Measurements from ENCODE around the gene LRRC71.

Gene LRRC71

DNA sequence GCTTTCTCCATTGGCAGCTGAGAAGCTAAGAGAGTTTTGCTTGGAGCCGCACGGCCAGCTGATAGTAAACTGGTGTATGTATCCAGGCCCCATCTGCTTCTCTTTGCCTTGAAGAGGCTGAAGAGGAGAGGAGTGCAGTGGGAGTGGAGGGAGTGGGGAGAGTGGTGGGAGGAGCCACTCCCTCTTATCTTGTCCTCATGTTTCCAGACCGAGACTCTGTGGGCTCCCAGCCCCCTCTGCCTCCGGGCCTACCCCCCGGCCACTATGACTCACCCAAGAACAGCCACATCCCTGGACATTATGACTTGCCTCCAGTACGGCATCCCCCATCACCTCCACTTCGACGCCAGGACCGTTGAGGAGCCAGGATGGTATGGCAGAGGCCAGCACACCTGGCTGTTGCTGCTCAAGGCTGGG, 6.0 kb upstream of the LRRC71 start:
- TF ChIP-seq, protein P1, sequence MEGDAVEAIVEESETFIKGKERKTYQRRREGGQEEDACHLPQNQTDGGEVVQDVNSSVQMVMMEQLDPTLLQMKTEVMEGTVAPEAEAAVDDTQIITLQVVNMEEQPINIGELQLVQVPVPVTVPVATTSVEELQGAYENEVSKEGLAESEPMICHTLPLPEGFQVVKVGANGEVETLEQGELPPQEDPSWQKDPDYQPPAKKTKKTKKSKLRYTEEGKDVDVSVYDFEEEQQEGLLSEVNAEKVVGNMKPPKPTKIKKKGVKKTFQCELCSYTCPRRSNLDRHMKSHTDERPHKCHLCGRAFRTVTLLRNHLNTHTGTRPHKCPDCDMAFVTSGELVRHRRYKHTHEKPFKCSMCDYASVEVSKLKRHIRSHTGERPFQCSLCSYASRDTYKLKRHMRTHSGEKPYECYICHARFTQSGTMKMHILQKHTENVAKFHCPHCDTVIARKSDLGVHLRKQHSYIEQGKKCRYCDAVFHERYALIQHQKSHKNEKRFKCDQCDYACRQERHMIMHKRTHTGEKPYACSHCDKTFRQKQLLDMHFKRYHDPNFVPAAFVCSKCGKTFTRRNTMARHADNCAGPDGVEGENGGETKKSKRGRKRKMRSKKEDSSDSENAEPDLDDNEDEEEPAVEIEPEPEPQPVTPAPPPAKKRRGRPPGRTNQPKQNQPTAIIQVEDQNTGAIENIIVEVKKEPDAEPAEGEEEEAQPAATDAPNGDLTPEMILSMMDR (IDR thresholded peaks at IDR 0.05; ENCODE audit: low read depth, low read length): no peak
- DNase-seq: no peak
- H3K4me3 ChIP-seq (ENCODE audit: low read depth, low read length): no peak overlapping the region
- peaks cover 10% of the 10 kb centered on the region for H3K9me3 ChIP-seq (ENCODE audit: severe bottlenecking)
- H3K27me3 ChIP-seq (ENCODE audit: insufficient read depth, low read depth, severe bottlenecking): no peaks in the 10 kb centered on the region
- no peaks in the 10 kb centered on the region for H3K36me3 ChIP-seq
- no peak overlapping the region for H3K27ac ChIP-seq

DNA sequence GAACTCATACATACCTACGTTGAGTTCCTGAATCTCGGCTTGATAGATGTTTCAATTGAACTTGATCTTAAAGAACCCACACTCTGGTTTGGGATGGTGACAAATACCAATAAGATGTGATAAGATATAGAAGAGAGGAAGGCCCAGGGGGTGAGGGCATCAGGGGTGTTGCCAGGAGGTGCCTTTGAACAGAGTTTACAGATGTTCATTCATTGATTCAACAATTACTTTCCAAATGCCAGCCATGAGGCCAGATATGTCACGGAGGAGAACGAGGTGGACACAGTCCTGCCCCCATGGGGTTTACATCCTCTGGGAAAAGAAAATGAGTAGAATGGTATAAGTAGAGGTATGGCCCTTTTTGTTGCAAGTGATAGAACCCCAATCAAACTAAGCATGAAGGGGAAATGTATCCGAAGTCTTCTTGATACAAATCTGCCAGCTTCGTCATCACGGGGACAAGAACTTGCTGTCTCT, 659 bp downstream of the LRRC71 start:
- peaks cover 13% of the 10 kb centered on the region for H3K9me3 ChIP-seq (ENCODE audit: severe bottlenecking)
- H3K36me3 ChIP-seq: no peaks in the 10 kb centered on the region
- H3K27me3 ChIP-seq (ENCODE audit: insufficient read depth, low read depth, severe bottlenecking): no peaks in the 10 kb centered on the region
- H3K4me3 ChIP-seq (ENCODE audit: low read depth, low read length): no peak overlapping the region
- no peak for DNase-seq
- TF ChIP-seq, protein P1 (IDR thresholded peaks at IDR 0.05; ENCODE audit: low read depth, low read length): no peak
- H3K27ac ChIP-seq: no peak overlapping the region

DNA sequence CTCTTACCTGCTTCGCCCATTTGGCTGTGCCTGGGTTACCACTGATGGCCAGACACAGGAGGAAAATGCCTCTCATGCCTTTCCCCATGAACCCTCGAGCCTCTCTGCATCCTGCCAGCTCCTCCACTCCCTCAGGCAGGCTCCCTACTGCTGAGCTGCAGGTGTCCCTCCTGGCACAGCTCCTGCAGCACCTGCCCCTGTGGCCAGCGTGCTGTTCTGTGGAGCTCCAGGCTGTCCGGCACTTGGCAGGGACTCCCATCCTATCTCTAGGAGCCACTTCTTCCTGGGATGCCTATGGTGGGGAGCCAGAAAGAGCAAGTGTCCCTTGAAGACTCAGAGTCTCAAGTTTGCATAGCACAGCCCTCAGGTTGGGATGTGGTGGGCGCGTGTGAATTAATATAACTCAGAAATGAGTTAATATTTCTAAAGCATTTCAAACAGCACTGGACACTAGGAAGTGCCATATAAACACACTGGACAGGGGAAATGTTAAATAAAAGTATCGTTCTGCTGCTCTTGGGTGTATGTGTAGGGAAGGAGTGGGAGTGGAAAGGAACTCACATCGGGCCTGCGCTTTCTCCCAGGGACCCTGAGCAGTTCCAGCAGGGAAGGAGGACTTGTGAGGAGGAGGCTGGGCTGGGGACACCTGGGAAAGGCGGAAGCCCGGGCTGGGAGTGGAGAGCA, 2.7 kb downstream of the LRRC71 start:
- no peak for DNase-seq
- Histone ChIP-seq H3K9me3 (ENCODE audit: severe bottlenecking) (peaks cover 12% of the 10 kb centered on the region), H3K27ac (no peak overlapping the region), H3K4me3 (ENCODE audit: low read depth, low read length) (no peak overlapping the region), H3K36me3 (no peaks in the 10 kb centered on the region), H3K27me3 (ENCODE audit: insufficient read depth, low read depth, severe bottlenecking) (peaks cover 2% of the 10 kb centered on the region)
- TF ChIP-seq, protein P1 (IDR thresholded peaks at IDR 0.05; ENCODE audit: low read depth, low read length): no peak

DNA sequence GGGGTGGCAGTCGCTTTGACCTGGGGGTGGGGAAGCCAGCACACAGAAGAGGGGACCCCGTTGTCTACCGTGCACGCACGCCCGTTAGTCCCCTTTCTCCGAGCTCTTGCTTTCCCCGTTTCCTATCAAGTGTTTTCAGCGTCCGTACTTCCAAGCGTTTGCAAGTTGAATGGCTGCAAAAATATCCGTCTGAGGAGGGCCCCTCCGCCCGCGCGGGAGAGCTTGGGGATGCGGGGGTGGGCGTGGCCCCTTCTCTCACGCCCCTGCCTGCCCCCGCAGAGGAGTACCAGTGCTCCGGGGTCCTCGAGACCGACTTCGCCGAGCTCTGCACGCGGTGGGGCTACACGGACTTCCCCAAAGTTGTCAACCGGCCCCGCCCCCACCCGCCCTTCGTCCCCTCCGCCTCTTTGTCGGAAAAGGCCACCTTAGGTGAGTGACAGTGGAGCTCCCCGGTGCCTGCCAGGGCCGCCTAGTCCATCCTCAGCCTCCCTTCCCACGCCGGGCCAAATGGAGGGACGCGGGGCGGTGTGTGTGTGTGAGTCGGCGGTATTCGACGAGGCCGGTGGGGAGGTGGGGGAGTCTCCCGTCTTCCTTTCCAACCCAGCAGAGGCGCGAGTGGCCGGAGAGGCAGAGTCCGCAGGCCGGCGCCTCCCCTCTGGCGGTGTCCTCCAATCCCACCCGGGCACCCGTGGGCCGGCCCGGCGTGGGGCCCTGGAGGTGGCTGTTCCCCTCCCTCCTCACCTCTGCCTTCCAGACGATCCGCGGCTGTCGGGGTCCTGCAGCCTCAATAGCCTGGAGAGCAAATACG, 3.4 kb downstream of the LRRC71 start:
- H3K9me3 ChIP-seq (ENCODE audit: severe bottlenecking): peaks cover 7% of the 10 kb centered on the region
- no peaks in the 10 kb centered on the region for H3K36me3 ChIP-seq
- no peak for DNase-seq
- H3K4me3 ChIP-seq (ENCODE audit: low read depth, low read length): no peak overlapping the region
- H3K27me3 ChIP-seq (ENCODE audit: insufficient read depth, low read depth, severe bottlenecking): peaks cover 5% of the 10 kb centered on the region
- TF ChIP-seq, protein P1 (IDR thresholded peaks at IDR 0.05; ENCODE audit: low read depth, low read length): no peak
- H3K27ac ChIP-seq: no peak overlapping the region

DNA sequence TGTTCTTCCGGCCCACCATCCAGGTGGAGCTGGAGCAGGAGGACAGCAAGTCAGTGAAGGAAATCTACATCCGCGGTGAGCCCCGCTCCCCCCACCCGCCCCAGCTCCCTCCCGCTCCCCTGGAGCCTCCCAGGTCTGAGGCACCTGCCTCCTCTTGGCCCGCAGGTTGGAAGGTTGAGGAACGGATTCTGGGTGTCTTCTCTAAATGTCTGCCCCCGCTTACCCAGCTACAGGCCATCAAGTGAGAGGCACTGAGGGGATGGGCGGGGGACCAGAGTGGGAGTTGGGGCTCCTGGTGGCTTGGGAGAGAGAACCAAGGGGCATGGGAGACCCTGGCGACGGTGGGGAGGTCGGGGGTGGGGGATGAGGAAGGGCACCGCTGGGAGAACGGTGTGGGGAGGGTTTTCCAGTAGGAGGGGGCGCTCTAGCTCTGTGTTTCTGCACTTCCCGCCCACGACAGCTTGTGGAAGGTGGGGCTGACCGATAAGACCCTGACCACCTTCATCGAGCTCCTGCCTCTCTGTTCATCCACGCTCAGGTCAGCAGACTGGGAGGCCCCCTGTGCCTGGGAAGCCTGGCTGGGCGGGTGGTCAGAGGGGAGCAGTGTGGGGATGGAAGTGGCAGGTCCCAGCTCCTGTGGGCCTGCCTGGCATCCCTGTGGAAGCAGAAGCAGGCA, 4.2 kb downstream of the LRRC71 start:
- H3K4me3 ChIP-seq (ENCODE audit: low read depth, low read length): no peak overlapping the region
- no peaks in the 10 kb centered on the region for H3K36me3 ChIP-seq
- peaks cover 10% of the 10 kb centered on the region for H3K27me3 ChIP-seq (ENCODE audit: insufficient read depth, low read depth, severe bottlenecking)
- H3K9me3 ChIP-seq (ENCODE audit: severe bottlenecking): peaks cover 7% of the 10 kb centered on the region
- DNase-seq: no peak
- TF ChIP-seq, protein P1 (IDR thresholded peaks at IDR 0.05; ENCODE audit: low read depth, low read length): 0 out of 2 replicates have a peak, but pooled peaks have one; percentile 14
- no peak overlapping the region for H3K27ac ChIP-seq

Data from WERI-Rb-1 (cell line).